Loucy (cell line): Measurements from ENCODE around the gene DZANK1.
A peak's percentile ranks its signal among the peaks of the same experiment; 100 is the strongest.

Experiments
- CTCF ChIP-seq: fragments of 200-600 bp; sonication (generic); conservative IDR thresholded peaks from 2 replicates; pipeline ENCODE4 v1.5.1; 2014; ENCODE audit warnings: mild to moderate bottlenecking, antibody characterized with exemption, low read length
- EZH2phosphoT487 ChIP-seq: fragments of 200-600 bp; IDR thresholded peaks from 2 replicates; pipeline ENCODE4 v1.6.1; 2018; ENCODE audit warnings: antibody characterized with exemption, mild to moderate bottlenecking, moderate library complexity, borderline replicate concordance

DNA sequence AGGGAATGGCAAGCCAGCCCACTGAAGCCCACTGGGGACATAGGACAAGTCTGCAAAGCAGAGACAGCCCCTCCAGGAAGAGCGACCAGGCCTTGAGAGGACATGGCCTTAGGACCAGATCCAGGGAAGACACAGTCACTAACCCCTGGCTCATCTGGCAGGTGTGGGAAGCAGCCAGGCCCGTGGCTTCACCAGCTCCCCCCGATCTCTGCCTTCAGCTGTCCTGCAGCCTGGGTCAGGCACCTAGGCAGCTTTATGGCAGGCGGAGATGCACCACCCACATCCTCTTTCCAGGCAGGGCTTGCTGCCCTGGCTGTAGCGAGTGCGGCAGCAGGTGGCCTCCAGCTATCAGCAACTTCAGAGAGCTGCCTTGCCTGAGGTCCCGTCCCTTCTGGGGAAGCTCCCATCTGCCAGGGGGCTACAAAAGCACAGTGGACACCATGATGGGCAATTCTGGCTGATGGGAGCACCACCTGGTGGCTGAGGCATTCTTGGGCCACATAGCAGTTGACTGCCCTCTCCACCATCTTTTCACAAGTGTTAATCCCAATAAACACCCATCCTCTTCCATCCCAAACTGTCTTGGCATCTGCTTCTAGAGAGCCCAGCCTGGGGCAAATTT is 85.8 kb downstream of the DZANK1 start:
- peak; percentile 37 for TF ChIP-seq CTCF
- TF ChIP-seq EZH2phosphoT487, result no peak
